ENCODE measurements around the gene ACSL3.

GRCh38 chr2:222878301-222878876, 17.6 kb downstream of the ACSL3 start:
- no peak for TF ChIP-seq CTCF (IDR thresholded peaks at IDR 0.05; ENCODE audit: insufficient read depth, low read depth, low read length)
- TF ChIP-seq EZH2 (IDR thresholded peaks at IDR 0.05; ENCODE audit: insufficient read depth, low read length): no peak

Measured in astrocyte (in vitro differentiated cells and primary cell).